ENCODE measurements around the gene RPP40. TPM values are rescaled to one million over a fixed set of nuclear protein-coding genes. Genes with fewer than 3 reads are reported as not detected.

Gene RPP40
- total RNA-seq, 8 experiments from 2014 or later, result 9.7 to 35.5 (median 16.2) TPM

Other genes starting within 250 kb of the RPP40 start
- 100 to 1,000 TPM in 1 of 8 experiments, 10 to 100 TPM in 7; 30.4 to 103 (median 62.0) TPM for gene CDYL, start 227.6 kb downstream of the RPP40 start, total RNA-seq
- gene PPP1R3G, start 81.3 kb upstream of the RPP40 start, total RNA-seq, result 1 to 10 TPM in 4 of 8 experiments, under 1 TPM in 4; 0.17 to 4.5 (median 0.99) TPM

Measured in motor neuron (in vitro differentiated cells).